Effector memory CD4-positive, alpha-beta T cell (primary cell): ENCODE results near the gene ARHGEF7.

Experiments used
- DNase-seq, 3 donors: peaks; one replicate each; pipeline ENCODE4 v3.0.0-alpha.2; 2020
- H3K27ac ChIP-seq: 2 replicates; pipeline ENCODE4 v1.7.0; 2013; ENCODE audit warnings: mild to moderate bottlenecking, low read length, moderate library complexity; ENCODE audit not compliant: insufficient read depth, poor library complexity, severe bottlenecking
- H3K27me3 ChIP-seq: replicated peaks from 2 replicates; pipeline ENCODE4 v1.7.0; 2013; ENCODE audit warnings: mild to moderate bottlenecking, low read length; ENCODE audit not compliant: insufficient read depth, control insufficient read depth, poor library complexity, severe bottlenecking
- H3K36me3 ChIP-seq: 2 replicates; pipeline ENCODE4 v1.7.0; 2013; ENCODE audit warnings: mild to moderate bottlenecking, low read length, moderate library complexity; ENCODE audit not compliant: control insufficient read depth, insufficient read depth
- H3K4me1 ChIP-seq: 2 replicates; pipeline ENCODE4 v1.7.0; 2013; ENCODE audit warnings: low read length, mild to moderate bottlenecking; ENCODE audit not compliant: control insufficient read depth, insufficient read depth, poor library complexity, severe bottlenecking
- H3K4me3 ChIP-seq: 2 replicates; pipeline ENCODE4 v1.7.0; 2013; ENCODE audit warnings: low read length, low read depth, mild to moderate bottlenecking; ENCODE audit not compliant: insufficient read depth, poor library complexity, severe bottlenecking
- H3K9me3 ChIP-seq: 2 replicates; pipeline ENCODE4 v1.7.0; 2013; ENCODE audit warnings: mild to moderate bottlenecking, low read length, moderate library complexity; ENCODE audit not compliant: control insufficient read depth

Gene ARHGEF7

GRCh38 chr13:111318386-111318785 lies 203.3 kb downstream of the ARHGEF7 start:
- no peak for DNase-seq
- no peaks in the 10 kb centered on the region for H3K9me3 ChIP-seq
- no peak overlapping the region for H3K4me3 ChIP-seq
- no peaks in the 10 kb centered on the region for H3K27me3 ChIP-seq
- H3K36me3 ChIP-seq, result no peaks in the 10 kb centered on the region
- no peak overlapping the region for H3K27ac ChIP-seq
- H3K4me1 ChIP-seq, result no peaks in the 10 kb centered on the region

- DNase-seq, result no peak
- H3K36me3 ChIP-seq, result no peaks in the 10 kb centered on the region
- no peaks in the 10 kb centered on the region for H3K9me3 ChIP-seq
- H3K4me1 ChIP-seq, result no peaks in the 10 kb centered on the region
- no peak overlapping the region for H3K4me3 ChIP-seq
- no peaks in the 10 kb centered on the region for H3K27me3 ChIP-seq
- no peak overlapping the region for H3K27ac ChIP-seq
Measured at GRCh38 chr13:111319521-111319920, 204.4 kb downstream of the ARHGEF7 start.

- H3K27ac ChIP-seq, result no peak within 1 kb of the TSS
- no peak for DNase-seq
- no peaks in the 10 kb centered on the region for H3K4me1 ChIP-seq
- H3K27me3 ChIP-seq, result no peaks in the 10 kb centered on the region
- no peaks in the 10 kb centered on the region for H3K9me3 ChIP-seq
- no peaks in the 10 kb centered on the region for H3K36me3 ChIP-seq
- H3K4me3 ChIP-seq, result no peak within 1 kb of the TSS
Measured at GRCh38 chr13:111319998-111320911, 205.1 kb downstream of the ARHGEF7 start, which contains the start of gene TEX29. TSS of gene TEX29 (plus strand) at chr13:111320642. CDS start at chr13:111320891, 249 bp downstream.

GRCh38 chr13:111322001-111322915 lies 207.1 kb downstream of the ARHGEF7 start:
- H3K4me3 ChIP-seq, result no peak overlapping the region
- H3K4me1 ChIP-seq, result no peaks in the 10 kb centered on the region
- DNase-seq, result no peak
- no peak overlapping the region for H3K27ac ChIP-seq
- no peaks in the 10 kb centered on the region for H3K27me3 ChIP-seq
- H3K36me3 ChIP-seq, result no peaks in the 10 kb centered on the region
- no peaks in the 10 kb centered on the region for H3K9me3 ChIP-seq

- H3K9me3 ChIP-seq, result no peaks in the 10 kb centered on the region
- no peak overlapping the region for H3K4me3 ChIP-seq
- no peak overlapping the region for H3K27ac ChIP-seq
- H3K4me1 ChIP-seq, result no peaks in the 10 kb centered on the region
- no peaks in the 10 kb centered on the region for H3K27me3 ChIP-seq
- H3K36me3 ChIP-seq, result no peaks in the 10 kb centered on the region
- DNase-seq, result no peak
Measured at GRCh38 chr13:111322916-111323331, 207.8 kb downstream of the ARHGEF7 start.

GRCh38 chr13:111323549-111323948 lies 208.4 kb downstream of the ARHGEF7 start:
- DNase-seq, result no peak
- Histone ChIP-seq H3K36me3 (no peaks in the 10 kb centered on the region), H3K4me1 (no peaks in the 10 kb centered on the region), H3K27ac (no peak overlapping the region), H3K9me3 (no peaks in the 10 kb centered on the region), H3K27me3 (no peaks in the 10 kb centered on the region), H3K4me3 (no peak overlapping the region)

- no peak for DNase-seq
- Histone ChIP-seq H3K36me3 (no peaks in the 10 kb centered on the region), H3K9me3 (no peaks in the 10 kb centered on the region), H3K27ac (no peak overlapping the region), H3K4me3 (no peak overlapping the region), H3K4me1 (no peaks in the 10 kb centered on the region), H3K27me3 (no peaks in the 10 kb centered on the region)
Measured at GRCh38 chr13:111323950-111324651, 209.0 kb downstream of the ARHGEF7 start.

GRCh38 chr13:111324736-111325135 lies 209.6 kb downstream of the ARHGEF7 start:
- Histone ChIP-seq H3K4me3 (no peak overlapping the region), H3K27ac (no peak overlapping the region), H3K27me3 (no peaks in the 10 kb centered on the region), H3K9me3 (no peaks in the 10 kb centered on the region), H3K4me1 (no peaks in the 10 kb centered on the region), H3K36me3 (no peaks in the 10 kb centered on the region)
- no peak for DNase-seq

GRCh38 chr13:111325146-111325890 lies 210.2 kb downstream of the ARHGEF7 start:
- Histone ChIP-seq H3K4me1 (no peaks in the 10 kb centered on the region), H3K36me3 (no peaks in the 10 kb centered on the region), H3K9me3 (no peaks in the 10 kb centered on the region), H3K27ac (no peak overlapping the region), H3K27me3 (no peaks in the 10 kb centered on the region), H3K4me3 (no peak overlapping the region)
- DNase-seq, result no peak
